ENCODE results near the gene PRLR.

- no peak for TF ChIP-seq CTCF (IDR thresholded peaks at IDR 0.05; ENCODE audit: low read length)
- TF ChIP-seq EZH2phosphoT487 (IDR thresholded peaks at IDR 0.05; ENCODE audit: low read length), result no peak
- TF ChIP-seq EZH2 (optimal IDR thresholded peaks at IDR 0.05; ENCODE audit: low read depth, low read length), result no peak
Measured at GRCh38 chr5:35239911-35240610, 9.8 kb upstream of the PRLR start.

Data from MM.1S (cell line).